RWPE2 (cell line): ENCODE results near the gene SKI.

ENCODE experiments used
- ATAC-seq: fragments of 200-7000 bp; cut with Tn5 transposase; 3 replicates; pipeline ENCODE4 v1.9.1; 2021; ENCODE audit warnings: low read depth
- DNase-seq: peaks from one replicate; pipeline ENCODE4 v3.0.0-alpha.2; 2020; ENCODE audit warnings: low spot score
- H3K27ac ChIP-seq: fragments of 450-650 bp; 2 replicates; pipeline ENCODE4 v1.5.1; 2017; ENCODE audit warnings: mild to moderate bottlenecking; ENCODE audit not compliant: poor library complexity, severe bottlenecking
- H3K27me3 ChIP-seq: fragments of 250-450 bp; sonication (Bioruptor Pico); 2 replicates; pipeline ENCODE4 v1.5.1; 2021; ENCODE audit warnings: mild to moderate bottlenecking, moderate library complexity; ENCODE audit not compliant: insufficient read depth, poor library complexity, severe bottlenecking
- H3K36me3 ChIP-seq: fragments of 250-450 bp; sonication (Bioruptor Pico); 2 replicates; pipeline ENCODE4 v1.5.1; 2020; ENCODE audit warnings: low read depth, mild to moderate bottlenecking, moderate library complexity
- H3K4me1 ChIP-seq: fragments of 250-450 bp; sonication (Bioruptor Pico); 2 replicates; pipeline ENCODE4 v1.5.1; 2021; ENCODE audit warnings: mild to moderate bottlenecking, moderate library complexity; ENCODE audit not compliant: insufficient read depth, poor library complexity, severe bottlenecking
- H3K4me3 ChIP-seq: fragments of 250-450 bp; sonication (Bioruptor Pico); 2 replicates; pipeline ENCODE4 v1.5.1; 2021; ENCODE audit warnings: mild to moderate bottlenecking, moderate library complexity; ENCODE audit not compliant: severe bottlenecking
- H3K9me3 ChIP-seq: fragments of 250-450 bp; sonication (Bioruptor Pico); 2 replicates; pipeline ENCODE4 v1.5.1; 2021; ENCODE audit warnings: mild to moderate bottlenecking, moderate library complexity; ENCODE audit not compliant: severe bottlenecking
- CTCF ChIP-seq: fragments of 450-650 bp; IDR thresholded peaks from one replicate; pipeline ENCODE4 v1.5.1; 2017; ENCODE audit warnings: mild to moderate bottlenecking, moderate library complexity; ENCODE audit not compliant: poor library complexity, severe bottlenecking

SKI gene

GRCh38 chr1:2181271-2181670, 46.8 kb upstream of the SKI start:
- no peaks in the 10 kb centered on the region for H3K9me3 ChIP-seq

GRCh38 chr1:2181752-2182151, 46.4 kb upstream of the SKI start:
- Histone ChIP-seq H3K36me3 (0 out of 2 replicates have a peak, but pooled peaks cover 9% of the 10 kb centered on the region), H3K4me3 (no peak overlapping the region), H3K4me1 (no peaks in the 10 kb centered on the region), H3K27me3 (no peaks in the 10 kb centered on the region), H3K9me3 (no peaks in the 10 kb centered on the region), H3K27ac (no peak overlapping the region)
- TF ChIP-seq CTCF = no peak
- no peak for ATAC-seq
- DNase-seq = no peak

More at GRCh38 chr1:2181271-2181670, 46.8 kb upstream of the SKI start:
- Histone ChIP-seq H3K36me3 (0 out of 2 replicates have a peak, but pooled peaks cover 9% of the 10 kb centered on the region), H3K4me1 (no peaks in the 10 kb centered on the region), H3K27me3 (no peaks in the 10 kb centered on the region), H3K4me3 (no peak overlapping the region), H3K27ac (no peak overlapping the region)
- DNase-seq (no peak), ATAC-seq (no peak)
- TF ChIP-seq CTCF = no peak

GRCh38 chr1:2182376-2182775, 45.7 kb upstream of the SKI start:
- Histone ChIP-seq H3K9me3 (no peaks in the 10 kb centered on the region), H3K27me3 (no peaks in the 10 kb centered on the region), H3K4me1 (no peaks in the 10 kb centered on the region), H3K27ac (no peak overlapping the region), H3K36me3 (0 out of 2 replicates have a peak, but pooled peaks cover 9% of the 10 kb centered on the region), H3K4me3 (no peak overlapping the region)
- DNase-seq (no peak), ATAC-seq (no peak)
- no peak for TF ChIP-seq CTCF

GRCh38 chr1:2183937-2184334, 44.2 kb upstream of the SKI start:
- H3K4me3 ChIP-seq = no peak overlapping the region
- no peaks in the 10 kb centered on the region for H3K9me3 ChIP-seq
- no peak overlapping the region for H3K27ac ChIP-seq
- no peak for ATAC-seq
- no peak for TF ChIP-seq CTCF
- no peaks in the 10 kb centered on the region for H3K27me3 ChIP-seq
- 0 out of 2 replicates have a peak, but pooled peaks cover 9% of the 10 kb centered on the region for H3K36me3 ChIP-seq
- no peak for DNase-seq
- no peaks in the 10 kb centered on the region for H3K4me1 ChIP-seq

GRCh38 chr1:2184531-2184930, 43.6 kb upstream of the SKI start:
- Histone ChIP-seq H3K27me3 (no peaks in the 10 kb centered on the region), H3K9me3 (no peaks in the 10 kb centered on the region), H3K4me3 (no peak overlapping the region), H3K27ac (no peak overlapping the region), H3K4me1 (no peaks in the 10 kb centered on the region), H3K36me3 (0 out of 2 replicates have a peak, but pooled peaks cover 9% of the 10 kb centered on the region)
- DNase-seq (no peak), ATAC-seq (no peak)
- no peak for TF ChIP-seq CTCF
